Measurements from ENCODE around the gene VPS37B. TPM values are rescaled to one million over a fixed set of nuclear protein-coding genes. Genes with fewer than 3 reads are reported as not detected.

The VPS37B gene
- total RNA-seq, 1 experiment from 2014 or later = 24.0 TPM

GRCh38 chr12:122928404-122929147, 32.7 kb upstream of the VPS37B start:
- intact Hi-C loops (cut with micrococcal nuclease; ENCODE audit: unreplicated experiment) = no loop called here
- no peaks in the 10 kb centered on the region for H3K27me3 ChIP-seq (replicated peaks; ENCODE audit: control insufficient read depth, insufficient read depth, low read length)
- no peak overlapping the region for H3K4me3 ChIP-seq (ENCODE audit: low read depth, low read length)
- Mint-ChIP-seq H3K9me3 (ENCODE audit: unreplicated experiment) (no peaks in the 10 kb centered on the region), H3K27ac (ENCODE audit: unreplicated experiment) (no peak overlapping the region), H3K4me3 (ENCODE audit: unreplicated experiment) (no peak overlapping the region), H3K36me3 (ENCODE audit: insufficient read depth, unreplicated experiment) (no peaks in the 10 kb centered on the region), H3K4me1 (ENCODE audit: low read depth, unreplicated experiment) (no peaks in the 10 kb centered on the region), H3K27me3 (ENCODE audit: insufficient read depth, unreplicated experiment) (no peaks in the 10 kb centered on the region)
- no peaks in the 10 kb centered on the region for H3K4me1 ChIP-seq
- no peak for TF ChIP-seq CTCF (IDR thresholded peaks at IDR 0.05; ENCODE audit: insufficient read depth in 1 of 2, low read depth in 1 of 2, low read length in 1 of 2, severe bottlenecking in 1 of 2, unreplicated experiment in 1 of 2)
- ChIA-PET CTCF (no interaction called here), POLR2A (no interaction called here)
- no peaks in the 10 kb centered on the region for H3K9me3 ChIP-seq
- BruUV-seq (replicated peaks) = no TSS peak
- DNase-seq = no peak
- H3K36me3 ChIP-seq (ENCODE audit: control insufficient read depth, insufficient read depth, low read length) = no peaks in the 10 kb centered on the region; the same call in 1 of the 2 replicates

DNA sequence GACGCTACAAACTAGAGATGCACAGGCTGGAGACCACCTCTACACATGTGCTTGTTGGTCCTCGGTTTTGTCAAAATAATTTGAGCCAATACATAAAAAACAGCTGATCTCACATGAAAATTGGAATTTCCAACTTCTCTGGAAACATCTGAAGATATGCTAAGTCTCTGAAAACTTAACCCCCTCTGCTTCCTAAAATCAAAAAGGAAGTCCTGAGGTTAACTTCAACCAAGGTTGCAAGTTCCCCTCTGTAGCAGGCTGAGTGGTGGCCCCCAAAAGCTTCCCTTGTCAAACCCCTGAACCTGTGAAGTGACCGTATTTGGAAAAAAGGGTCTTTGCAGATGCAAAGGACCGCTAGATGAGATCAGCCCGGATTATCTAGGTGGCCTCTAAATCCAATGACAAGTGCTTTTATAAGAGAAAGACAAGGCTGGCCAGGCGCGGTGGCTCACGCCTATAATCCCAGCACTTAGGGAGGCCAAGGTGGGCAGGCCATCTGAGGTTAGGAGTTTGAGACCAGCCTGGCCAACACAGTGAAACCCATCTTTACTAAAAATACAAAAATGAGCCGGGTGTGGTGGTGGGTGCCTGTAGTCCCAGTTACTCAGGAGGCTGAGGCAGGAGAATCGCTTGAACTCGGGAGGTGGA, 32.0 kb upstream of the VPS37B start:
- Histone ChIP-seq H3K36me3 (ENCODE audit: control insufficient read depth, insufficient read depth, low read length) (no peaks in the 10 kb centered on the region; the same call in 1 of the 2 replicates), H3K4me3 (ENCODE audit: low read depth, low read length) (no peak overlapping the region), H3K4me1 (no peaks in the 10 kb centered on the region), H3K9me3 (no peaks in the 10 kb centered on the region), H3K27me3 (replicated peaks; ENCODE audit: control insufficient read depth, insufficient read depth, low read length) (no peaks in the 10 kb centered on the region)
- intact Hi-C loops (cut with micrococcal nuclease; ENCODE audit: unreplicated experiment) = no loop called here
- BruUV-seq (replicated peaks) = no TSS peak
- TF ChIP-seq CTCF (IDR thresholded peaks at IDR 0.05; ENCODE audit: insufficient read depth in 1 of 2, low read depth in 1 of 2, low read length in 1 of 2, severe bottlenecking in 1 of 2, unreplicated experiment in 1 of 2) = no peak
- no peak overlapping the region for H3K4me3 Mint-ChIP-seq (ENCODE audit: unreplicated experiment)
- H3K27me3 Mint-ChIP-seq (ENCODE audit: insufficient read depth, unreplicated experiment) = no peaks in the 10 kb centered on the region
- DNase-seq = no peak
- POLR2A ChIA-PET = no interaction called here
- no peaks in the 10 kb centered on the region for H3K4me1 Mint-ChIP-seq (ENCODE audit: low read depth, unreplicated experiment)
- no peak overlapping the region for H3K27ac Mint-ChIP-seq (ENCODE audit: unreplicated experiment)
- CTCF ChIA-PET = no interaction called here
- H3K9me3 Mint-ChIP-seq (ENCODE audit: unreplicated experiment) = no peaks in the 10 kb centered on the region
- H3K36me3 Mint-ChIP-seq (ENCODE audit: insufficient read depth, unreplicated experiment) = no peaks in the 10 kb centered on the region

DNA sequence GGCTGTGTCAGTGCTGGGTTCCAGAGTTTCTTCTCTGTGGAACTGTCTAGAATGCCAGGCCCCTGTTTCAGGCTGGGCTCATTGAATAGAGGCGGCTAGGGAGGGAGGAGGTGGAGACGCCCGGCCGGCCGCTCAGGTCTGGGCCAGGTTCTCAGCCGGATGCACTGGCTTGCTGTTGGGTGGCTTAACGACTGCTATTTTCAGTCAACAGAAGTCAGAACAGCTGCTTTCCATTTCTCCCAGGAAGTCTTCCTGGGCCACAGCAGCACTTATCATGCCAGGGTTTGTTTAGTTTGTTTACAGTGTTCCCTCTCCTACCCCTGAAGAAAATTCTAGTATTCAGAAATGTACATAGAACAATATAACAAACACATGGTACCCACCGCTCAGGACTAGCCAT, 26.0 kb upstream of the VPS37B start:
- no peaks in the 10 kb centered on the region for H3K27me3 ChIP-seq (replicated peaks; ENCODE audit: control insufficient read depth, insufficient read depth, low read length)
- DNase-seq = no peak
- Mint-ChIP-seq H3K27me3 (ENCODE audit: insufficient read depth, unreplicated experiment) (no peaks in the 10 kb centered on the region), H3K9me3 (ENCODE audit: unreplicated experiment) (no peaks in the 10 kb centered on the region), H3K4me3 (ENCODE audit: unreplicated experiment) (no peak overlapping the region), H3K36me3 (ENCODE audit: insufficient read depth, unreplicated experiment) (no peaks in the 10 kb centered on the region), H3K4me1 (ENCODE audit: low read depth, unreplicated experiment) (no peaks in the 10 kb centered on the region), H3K27ac (ENCODE audit: unreplicated experiment) (no peak overlapping the region)
- ChIA-PET CTCF (no interaction called here), POLR2A (no interaction called here)
- intact Hi-C loops (cut with micrococcal nuclease; ENCODE audit: unreplicated experiment) = no loop called here
- no TSS peak for BruUV-seq (replicated peaks)
- no peak overlapping the region for H3K4me3 ChIP-seq (ENCODE audit: low read depth, low read length)
- H3K9me3 ChIP-seq = no peaks in the 10 kb centered on the region
- no peaks in the 10 kb centered on the region for H3K36me3 ChIP-seq (ENCODE audit: control insufficient read depth, insufficient read depth, low read length)
- no peak for TF ChIP-seq CTCF (IDR thresholded peaks at IDR 0.05; ENCODE audit: insufficient read depth in 1 of 2, low read depth in 1 of 2, low read length in 1 of 2, severe bottlenecking in 1 of 2, unreplicated experiment in 1 of 2)
- no peaks in the 10 kb centered on the region for H3K4me1 ChIP-seq
